Stimulated activated CD8-positive, alpha-beta memory T cell treated with anti-CD3 and anti-CD28 coated beads, Interleukin-7, amount 100 ng/mL, for 48 hours (primary cell): ENCODE results near the gene WDFY4.

Experiments
- DNase-seq, 2 donors: peaks; one replicate each; pipeline ENCODE4 v3.0.0-alpha.2; 2020; ENCODE audit warnings: low read depth in 1 of 2; ENCODE audit errors: extremely low read depth in 1 of 2

WDFY4 gene

GRCh38 chr10:48655411-48656240 is 29.0 kb upstream of the WDFY4 start:
- DNase-seq: no peak

GRCh38 chr10:48656241-48656913 is 28.3 kb upstream of the WDFY4 start:
- peak; percentile 74 to 77 for DNase-seq

- no peak for DNase-seq
These were observed 27.8 kb upstream of the WDFY4 start for GRCh38 chr10:48656914-48657305.

- DNase-seq: no peak
These were observed 27.3 kb upstream of the WDFY4 start for GRCh38 chr10:48657416-48657815.

- DNase-seq: peak in 1 of 2 donors; percentile 27
These were observed 26.3 kb upstream of the WDFY4 start for GRCh38 chr10:48658243-48658974.

GRCh38 chr10:48658975-48659269 is 25.8 kb upstream of the WDFY4 start:
- no peak for DNase-seq

GRCh38 chr10:48659790-48660189 is 24.9 kb upstream of the WDFY4 start:
- no peak for DNase-seq

- no peak for DNase-seq
These were observed 23.2 kb upstream of the WDFY4 start for GRCh38 chr10:48661441-48661840.

- DNase-seq: no peak
These were observed 16.6 kb upstream of the WDFY4 start for GRCh38 chr10:48667960-48668590.

GRCh38 chr10:48670978-48671913 is 13.4 kb upstream of the WDFY4 start:
- DNase-seq: no peak

GRCh38 chr10:48671914-48672595 is 12.6 kb upstream of the WDFY4 start:
- DNase-seq: no peak

- DNase-seq: no peak
These were observed 11.9 kb upstream of the WDFY4 start for GRCh38 chr10:48672596-48673265.

GRCh38 chr10:48677625-48678024 is 7.0 kb upstream of the WDFY4 start:
- DNase-seq: no peak

GRCh38 chr10:48678041-48678440 is 6.6 kb upstream of the WDFY4 start:
- DNase-seq: no peak

- no peak for DNase-seq
These were observed 2.9 kb upstream of the WDFY4 start for GRCh38 chr10:48681740-48682139.

- no peak for DNase-seq
These were observed 2.4 kb upstream of the WDFY4 start for GRCh38 chr10:48682265-48682664.

GRCh38 chr10:48683424-48683823 is 1.2 kb upstream of the WDFY4 start:
- no peak for DNase-seq

GRCh38 chr10:48683868-48684267 is 805 bp upstream of the WDFY4 start:
- no peak for DNase-seq

GRCh38 chr10:48684463-48684791 is 246 bp upstream of the WDFY4 start:
- DNase-seq: no peak
